Activated CD8-positive, alpha-beta memory T cell treated with anti-CD3 and anti-CD28 coated beads, Interleukin-2, amount 10 ng/mL, durations not matched to agents 7 days and 5 days (primary cell): Measurements from ENCODE around the gene GLP2R. TPM values are rescaled to one million over a fixed set of nuclear protein-coding genes. Genes with fewer than 3 reads are reported as not detected.

ENCODE experiments used
- ATAC-seq: fragments of 150-1000 bp; cut with Tn5 transposase; one replicate; pipeline ENCODE4 v1.10.0; 2021; ENCODE audit warnings: moderate library complexity
- CTCF ChIA-PET: fragments of 350-600 bp; sonication (Branson Sonifier 250); formaldehyde crosslinking; loops from one replicate; lab custom pipeline; 2021; ENCODE audit warnings: antibody characterized with exemption; lab: Charles Lee
- DNase-seq: peaks from one replicate; pipeline ENCODE4 v3.0.0-alpha.2; 2020
- H3K27ac Mint-ChIP-seq: one replicate; pipeline ENCODE4 v1.8.0; 2021; ENCODE audit warnings: mild to moderate bottlenecking, mixed read lengths
- H3K27me3 Mint-ChIP-seq: one replicate; pipeline ENCODE4 v1.8.0; 2021; ENCODE audit warnings: mixed read lengths
- H3K36me3 Mint-ChIP-seq: one replicate; pipeline ENCODE4 v1.8.0; 2021; ENCODE audit warnings: mild to moderate bottlenecking, mixed read lengths
- H3K4me1 Mint-ChIP-seq: one replicate; pipeline ENCODE4 v1.8.0; 2021; ENCODE audit warnings: mixed read lengths
- H3K4me3 Mint-ChIP-seq: one replicate; pipeline ENCODE4 v1.8.0; 2021; ENCODE audit warnings: mild to moderate bottlenecking, moderate library complexity, mixed read lengths
- H3K9me3 Mint-ChIP-seq: one replicate; pipeline ENCODE4 v1.8.0; 2022; ENCODE audit warnings: low read depth, mixed read lengths
- total RNA-seq, 2 experiments: library from RNA; stranded (reverse); gene quantifications; one replicate each; pipeline ENCODE4 v1.2.3, GENCODE V29; 2021

The GLP2R gene
- total RNA-seq, 2 experiments from 2014 or later, result not detected

DNA sequence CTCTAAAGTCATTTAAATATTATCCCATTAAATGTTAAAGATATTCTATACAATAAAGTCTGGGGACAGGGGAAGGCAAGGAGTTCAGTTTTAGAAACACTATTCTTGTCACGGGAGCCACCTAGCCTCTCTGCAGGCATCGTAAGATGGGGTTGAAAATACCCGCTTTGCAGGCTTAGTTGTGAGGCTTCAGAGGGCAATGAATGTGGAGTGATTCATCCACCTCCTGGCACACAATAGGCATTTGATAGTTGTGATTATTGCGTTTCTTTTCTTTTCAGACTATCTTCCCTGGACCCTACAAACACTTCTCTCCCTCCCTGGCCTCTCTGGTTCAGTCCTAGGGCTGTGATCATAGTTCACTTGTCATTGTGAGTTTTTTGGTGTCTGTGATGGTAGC, 19.6 kb downstream of the GLP2R start:
- Mint-ChIP-seq H3K36me3 (no peaks in the 10 kb centered on the region), H3K27ac (no peak overlapping the region), H3K4me3 (no peak overlapping the region), H3K27me3 (no peaks in the 10 kb centered on the region), H3K9me3 (no peaks in the 10 kb centered on the region), H3K4me1 (no peaks in the 10 kb centered on the region)
- no peak for DNase-seq
- CTCF ChIA-PET, result no interaction called here
- ATAC-seq, result no peak

DNA sequence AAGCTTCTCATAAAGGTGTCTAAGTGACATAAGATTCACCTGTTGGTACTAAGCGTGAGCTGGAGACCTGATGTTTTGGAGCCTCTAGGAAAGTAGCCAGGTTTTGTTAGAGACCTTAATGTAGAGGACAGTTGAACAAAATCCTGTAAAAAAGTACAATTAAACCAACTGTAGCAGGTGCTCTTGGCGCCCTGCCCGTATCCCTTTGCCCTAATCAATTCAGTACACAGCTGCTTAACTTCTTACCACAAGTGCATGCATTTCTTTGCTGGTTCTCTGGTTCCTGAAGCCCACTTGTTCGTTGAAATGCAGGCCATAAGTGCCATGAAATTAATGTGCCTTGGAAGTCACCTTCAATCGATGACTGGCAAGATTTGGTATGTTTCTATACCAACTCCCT, 24.4 kb downstream of the GLP2R start:
- DNase-seq (no peak), ATAC-seq (no peak)
- H3K36me3 Mint-ChIP-seq, result no peaks in the 10 kb centered on the region
- H3K4me3 Mint-ChIP-seq, result no peak overlapping the region
- no peak overlapping the region for H3K27ac Mint-ChIP-seq
- CTCF ChIA-PET, result interaction anchor here (0.6 kb wide), 1 partner anchor 129 kb away, joined by 4 read pairs; no protein-coding TSS in a partner anchor
- H3K27me3 Mint-ChIP-seq, result no peaks in the 10 kb centered on the region
- no peaks in the 10 kb centered on the region for H3K9me3 Mint-ChIP-seq
- H3K4me1 Mint-ChIP-seq, result no peaks in the 10 kb centered on the region

DNA sequence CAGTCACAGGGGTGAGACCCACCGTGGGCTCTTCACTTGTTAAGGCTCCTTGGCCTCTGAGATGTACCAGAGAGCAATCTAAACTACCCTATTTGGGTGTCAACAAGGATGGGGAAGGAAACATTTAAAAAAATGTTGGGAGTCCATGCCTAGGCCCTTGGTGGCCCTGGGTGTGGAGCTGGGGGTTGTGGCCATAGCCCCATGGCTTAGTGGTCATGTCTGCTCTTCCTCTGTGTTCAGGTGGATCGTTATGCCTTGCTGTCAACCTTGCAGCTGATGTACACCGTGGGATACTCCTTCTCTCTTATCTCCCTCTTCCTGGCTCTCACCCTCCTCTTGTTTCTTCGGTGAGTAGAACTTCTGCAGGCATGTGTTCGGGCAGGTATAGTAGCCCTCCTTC, 28.5 kb downstream of the GLP2R start:
- H3K27ac Mint-ChIP-seq, result no peak overlapping the region
- no peaks in the 10 kb centered on the region for H3K9me3 Mint-ChIP-seq

DNA sequence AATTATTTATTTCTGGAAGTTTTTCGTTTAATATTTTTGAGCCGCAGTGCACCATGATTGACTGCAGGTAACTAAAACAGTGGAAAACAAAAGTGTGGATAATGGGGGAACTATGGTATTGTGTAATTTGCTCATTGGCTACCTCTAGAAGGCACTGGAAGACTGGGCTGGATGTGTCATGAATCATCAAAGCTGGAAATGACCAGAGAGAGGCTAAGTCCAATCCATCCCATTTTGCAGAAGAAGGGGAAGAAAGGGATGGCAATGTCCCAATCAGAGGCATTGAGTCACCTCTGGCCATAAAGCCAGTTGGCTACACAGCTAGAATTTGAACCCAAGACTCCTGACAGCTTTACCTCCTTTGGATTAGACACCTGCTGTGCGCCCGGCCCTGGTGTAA, 29.3 kb downstream of the GLP2R start:
- DNase-seq, result no peak
- CTCF ChIA-PET, result no interaction called here
- no peaks in the 10 kb centered on the region for H3K4me1 Mint-ChIP-seq
- H3K9me3 Mint-ChIP-seq, result no peaks in the 10 kb centered on the region
- no peak overlapping the region for H3K4me3 Mint-ChIP-seq
- ATAC-seq, result no peak
- no peaks in the 10 kb centered on the region for H3K36me3 Mint-ChIP-seq
- no peaks in the 10 kb centered on the region for H3K27me3 Mint-ChIP-seq
- H3K27ac Mint-ChIP-seq, result no peak overlapping the region

More for the DNA sequence above, 28.5 kb downstream of the GLP2R start:
- Mint-ChIP-seq H3K4me1 (no peaks in the 10 kb centered on the region), H3K36me3 (no peaks in the 10 kb centered on the region), H3K27me3 (no peaks in the 10 kb centered on the region), H3K4me3 (no peak overlapping the region)
- CTCF ChIA-PET, result no interaction called here
- no peak for DNase-seq
- no peak for ATAC-seq

DNA sequence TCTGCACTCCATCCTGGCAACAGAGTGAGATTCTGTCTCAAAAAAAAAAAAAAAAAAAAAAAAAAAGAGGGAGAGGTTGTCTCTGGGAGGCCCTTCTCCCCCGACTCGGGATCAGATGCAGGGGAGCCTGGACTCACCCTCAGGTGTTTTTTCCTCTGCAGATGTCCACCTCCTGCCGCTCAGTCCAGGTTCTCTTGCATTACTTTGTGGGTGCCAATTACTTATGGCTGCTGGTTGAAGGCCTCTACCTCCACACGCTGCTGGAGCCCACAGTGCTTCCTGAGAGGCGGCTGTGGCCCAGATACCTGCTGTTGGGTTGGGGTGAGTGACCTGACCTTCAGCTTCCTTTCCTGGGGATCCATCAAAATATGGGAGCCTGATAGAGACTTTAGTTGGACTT, 34.1 kb downstream of the GLP2R start:
- no peak for DNase-seq
- Mint-ChIP-seq H3K4me1 (no peaks in the 10 kb centered on the region), H3K27me3 (no peaks in the 10 kb centered on the region), H3K9me3 (peaks cover under 1% of the 10 kb centered on the region), H3K27ac (no peak overlapping the region), H3K36me3 (no peaks in the 10 kb centered on the region), H3K4me3 (no peak overlapping the region)
- ATAC-seq, result no peak
- CTCF ChIA-PET, result no interaction called here

DNA sequence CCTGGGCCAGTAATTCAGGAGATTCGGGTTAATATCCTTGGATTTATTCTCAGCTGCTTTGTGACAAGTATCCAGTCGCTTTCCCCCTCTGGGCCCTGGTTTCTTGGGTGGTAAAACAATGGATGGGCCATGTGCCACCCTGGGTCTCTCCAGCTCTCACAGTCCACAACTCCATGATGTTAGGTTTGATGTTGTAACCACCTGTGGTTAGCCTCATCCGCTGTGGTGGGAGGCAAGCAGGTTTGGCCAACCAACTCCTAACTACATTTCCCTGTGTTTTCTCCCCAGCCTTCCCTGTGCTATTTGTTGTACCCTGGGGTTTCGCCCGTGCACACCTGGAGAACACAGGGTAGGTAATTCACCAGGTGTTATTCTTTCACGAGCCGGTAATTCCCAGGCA, 35.1 kb downstream of the GLP2R start:
- Mint-ChIP-seq H3K36me3 (no peaks in the 10 kb centered on the region), H3K4me1 (no peaks in the 10 kb centered on the region), H3K27me3 (no peaks in the 10 kb centered on the region), H3K27ac (no peak overlapping the region), H3K9me3 (peaks cover 2% of the 10 kb centered on the region), H3K4me3 (no peak overlapping the region)
- ATAC-seq, result no peak
- no peak for DNase-seq
- CTCF ChIA-PET, result no interaction called here

DNA sequence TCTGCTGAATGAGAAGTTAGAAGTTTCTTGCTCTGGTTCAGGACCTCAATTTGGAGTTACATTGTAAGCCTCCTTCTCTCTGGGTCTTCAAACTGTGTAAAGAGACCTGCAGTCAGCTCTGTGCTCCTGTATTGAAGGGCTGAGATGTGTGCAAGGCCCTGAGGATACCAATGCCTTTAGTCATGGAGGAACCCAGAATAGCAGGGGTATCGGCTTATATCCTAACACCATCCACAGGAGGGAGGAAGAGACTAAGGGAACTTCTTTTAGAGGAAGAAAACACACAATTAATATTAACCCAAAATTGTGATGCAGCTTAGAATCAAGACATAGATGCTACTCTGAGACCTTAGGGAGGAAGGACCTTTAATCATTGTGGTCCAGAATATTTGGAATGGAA, 36.5 kb downstream of the GLP2R start:
- Mint-ChIP-seq H3K9me3 (peaks cover 2% of the 10 kb centered on the region), H3K27ac (no peak overlapping the region), H3K4me3 (no peak overlapping the region), H3K36me3 (no peaks in the 10 kb centered on the region), H3K27me3 (no peaks in the 10 kb centered on the region), H3K4me1 (no peaks in the 10 kb centered on the region)
- CTCF ChIA-PET, result no interaction called here
- no peak for DNase-seq
- no peak for ATAC-seq

DNA sequence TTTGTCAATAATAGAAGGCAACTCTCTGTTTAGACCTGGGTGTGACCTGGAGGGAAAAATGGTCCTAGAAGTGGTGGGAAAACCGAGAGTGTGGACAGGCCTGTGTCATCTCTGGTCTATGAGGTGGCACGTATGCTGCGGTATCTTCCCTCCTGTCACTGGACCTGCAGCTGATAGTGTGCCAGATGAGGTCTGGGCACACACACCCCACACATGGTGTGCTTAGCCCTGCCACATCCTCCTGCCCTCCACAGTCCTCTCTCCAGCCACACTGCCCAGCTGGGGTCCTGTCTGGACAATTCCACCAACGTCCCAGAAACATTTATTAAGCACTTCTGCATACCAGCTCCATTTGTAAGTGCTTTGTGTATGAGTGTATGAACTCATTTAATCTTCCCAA, 37.2 kb downstream of the GLP2R start:
- Mint-ChIP-seq H3K27me3 (no peaks in the 10 kb centered on the region), H3K4me1 (no peaks in the 10 kb centered on the region), H3K27ac (no peak overlapping the region), H3K9me3 (peaks cover 2% of the 10 kb centered on the region), H3K36me3 (no peaks in the 10 kb centered on the region), H3K4me3 (no peak overlapping the region)
- CTCF ChIA-PET, result no interaction called here
- DNase-seq (no peak), ATAC-seq (no peak)

DNA sequence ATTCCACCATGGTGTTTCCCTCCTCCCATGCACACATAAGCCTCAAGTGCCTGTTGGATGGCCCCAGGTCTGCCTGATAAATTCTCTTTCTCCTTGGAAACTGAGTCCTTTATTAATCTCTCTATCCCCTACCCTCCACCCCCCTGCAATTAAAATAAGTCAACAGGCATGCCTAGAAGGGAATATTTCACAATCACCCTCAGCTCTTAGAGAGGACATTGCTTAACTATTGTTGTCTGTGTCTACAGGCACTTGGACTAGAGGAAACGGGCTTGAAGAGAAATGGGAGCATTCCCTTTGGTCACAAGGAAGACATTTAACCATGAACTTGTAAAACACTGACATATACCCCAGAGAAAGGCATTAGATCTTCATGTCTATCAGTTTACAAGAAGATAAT, 39.9 kb downstream of the GLP2R start:
- DNase-seq (no peak), ATAC-seq (no peak)
- Mint-ChIP-seq H3K27me3 (no peaks in the 10 kb centered on the region), H3K4me3 (no peak overlapping the region), H3K9me3 (peaks cover 2% of the 10 kb centered on the region), H3K27ac (no peak overlapping the region), H3K36me3 (no peaks in the 10 kb centered on the region), H3K4me1 (no peaks in the 10 kb centered on the region)
- CTCF ChIA-PET, result no interaction called here

DNA sequence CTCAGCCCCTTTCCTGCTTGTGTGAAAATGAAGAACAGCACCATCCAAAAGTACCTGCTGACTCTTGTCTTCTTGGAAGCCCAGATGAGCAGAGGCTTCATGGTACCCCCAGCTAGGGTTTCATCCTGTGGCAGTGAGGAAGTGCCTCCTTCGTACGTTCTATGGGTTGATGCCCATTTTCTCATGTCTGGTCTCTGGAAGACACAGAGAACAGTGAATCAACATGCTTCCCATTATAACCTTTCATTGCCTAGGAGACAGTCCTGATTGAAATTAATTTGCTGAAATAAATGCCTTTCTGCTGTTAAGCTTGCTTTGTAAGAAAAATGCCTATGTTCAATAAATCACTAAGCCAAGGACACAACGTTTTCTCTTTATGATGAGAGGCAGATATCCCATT, 42.8 kb downstream of the GLP2R start:
- no peaks in the 10 kb centered on the region for H3K36me3 Mint-ChIP-seq
- CTCF ChIA-PET, result no interaction called here
- H3K27me3 Mint-ChIP-seq, result no peaks in the 10 kb centered on the region
- no peak overlapping the region for H3K27ac Mint-ChIP-seq
- DNase-seq (no peak), ATAC-seq (no peak)
- no peaks in the 10 kb centered on the region for H3K4me1 Mint-ChIP-seq
- H3K4me3 Mint-ChIP-seq, result no peak overlapping the region
- H3K9me3 Mint-ChIP-seq, result peaks cover 2% of the 10 kb centered on the region

DNA sequence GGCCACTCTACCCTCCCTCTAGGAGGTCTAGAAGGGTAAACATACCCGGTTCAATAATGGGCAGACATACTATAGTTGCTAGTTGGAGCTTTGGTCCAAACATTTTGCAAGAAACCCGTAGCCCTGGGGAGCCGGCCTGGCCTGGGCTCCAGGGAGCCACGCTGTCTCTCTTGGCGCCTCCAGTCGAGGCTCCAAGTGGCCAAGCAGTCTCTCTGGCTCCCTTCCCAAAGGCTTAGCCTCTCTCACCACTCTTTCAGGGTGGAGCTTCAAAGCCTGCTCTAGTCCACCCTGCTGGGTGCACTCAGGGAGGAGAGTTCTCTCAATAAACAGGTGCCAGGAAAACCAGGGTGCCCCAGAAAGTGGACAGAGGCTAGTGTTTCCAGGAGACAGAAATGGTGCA, 47.1 kb downstream of the GLP2R start:
- no peak for ATAC-seq
- Mint-ChIP-seq H3K36me3 (no peaks in the 10 kb centered on the region), H3K27me3 (no peaks in the 10 kb centered on the region), H3K27ac (no peak overlapping the region), H3K4me3 (no peak overlapping the region), H3K4me1 (no peaks in the 10 kb centered on the region), H3K9me3 (no peaks in the 10 kb centered on the region)
- DNase-seq, result no peak
- CTCF ChIA-PET, result no interaction called here

DNA sequence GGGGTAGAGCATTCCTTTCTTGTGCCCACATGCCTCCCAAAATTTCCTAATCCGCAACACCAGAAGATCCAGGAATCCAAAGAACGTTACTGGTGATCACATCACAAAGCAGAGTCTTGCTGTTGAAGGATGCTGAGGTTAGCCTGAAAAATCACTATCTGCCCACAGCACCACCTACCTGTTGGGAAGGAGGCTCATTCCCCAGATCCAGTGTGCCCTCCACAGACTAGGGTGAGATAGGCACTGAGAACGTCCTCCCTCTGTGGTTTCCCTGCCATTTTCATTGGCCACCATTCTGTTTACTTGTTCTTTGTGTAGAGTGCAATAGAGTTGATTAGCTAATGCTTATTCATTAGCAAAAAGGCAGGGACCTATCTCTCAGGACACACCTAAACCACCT, 49.0 kb downstream of the GLP2R start:
- no peaks in the 10 kb centered on the region for H3K27me3 Mint-ChIP-seq
- DNase-seq, result no peak
- H3K36me3 Mint-ChIP-seq, result no peaks in the 10 kb centered on the region

DNA sequence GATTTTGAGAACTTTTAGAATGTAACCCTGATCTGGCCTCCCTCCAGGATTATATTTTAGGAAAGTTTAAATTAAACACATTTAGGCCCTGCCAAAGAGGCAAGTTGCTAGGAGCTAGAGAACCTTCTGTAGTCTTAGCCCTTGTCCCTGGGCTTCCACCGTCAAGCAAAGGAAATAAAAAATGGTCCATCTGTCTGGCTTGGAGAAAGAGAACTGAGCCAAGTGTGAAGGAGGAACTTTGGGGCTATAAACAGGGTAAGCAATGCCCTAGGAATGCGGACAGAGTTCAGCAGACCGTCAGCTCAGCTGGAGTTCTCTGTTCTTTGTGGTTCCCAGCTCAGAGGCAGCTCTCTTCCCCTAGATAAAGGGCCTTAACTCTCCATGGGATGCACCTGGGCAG, 49.7 kb downstream of the GLP2R start:
- no peak for DNase-seq
- CTCF ChIA-PET, result no interaction called here
- no peak for ATAC-seq
- Mint-ChIP-seq H3K27me3 (no peaks in the 10 kb centered on the region), H3K4me1 (no peaks in the 10 kb centered on the region), H3K27ac (no peak overlapping the region), H3K4me3 (no peak overlapping the region), H3K36me3 (no peaks in the 10 kb centered on the region), H3K9me3 (no peaks in the 10 kb centered on the region)

More for the DNA sequence above, 49.0 kb downstream of the GLP2R start:
- Mint-ChIP-seq H3K4me3 (no peak overlapping the region), H3K4me1 (no peaks in the 10 kb centered on the region), H3K27ac (no peak overlapping the region), H3K9me3 (no peaks in the 10 kb centered on the region)
- ATAC-seq, result no peak
- CTCF ChIA-PET, result no interaction called here

DNA sequence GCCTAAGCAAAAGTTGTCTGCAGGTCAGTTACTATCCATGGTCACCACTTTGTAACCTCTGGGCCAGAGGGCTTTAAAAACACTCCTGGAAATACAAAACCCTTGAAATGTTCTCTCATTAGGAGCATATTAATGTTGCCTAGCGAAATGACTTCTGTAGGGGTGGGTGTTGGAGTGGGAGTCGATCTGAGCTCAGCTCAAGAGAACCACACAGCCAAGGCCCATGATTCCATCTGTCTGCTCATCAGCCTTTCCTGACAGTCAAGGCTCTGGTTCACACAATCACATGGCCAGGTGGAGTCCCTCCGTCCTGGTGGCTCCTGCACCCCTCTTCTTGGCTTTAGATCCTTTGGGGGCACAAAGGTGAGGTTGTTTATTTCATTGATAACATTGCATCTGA, 52.6 kb downstream of the GLP2R start:
- CTCF ChIA-PET, result interaction anchor here (1.2 kb wide), 1 partner anchor 10 kb away, joined by 3 read pairs; no protein-coding TSS in a partner anchor
- Mint-ChIP-seq H3K4me3 (no peak overlapping the region), H3K27ac (no peak overlapping the region)

More for the DNA sequence above, 52.6 kb downstream of the GLP2R start:
- ATAC-seq (no peak), DNase-seq (no peak)
- no peaks in the 10 kb centered on the region for H3K4me1 Mint-ChIP-seq
- peaks cover 7% of the 10 kb centered on the region for H3K9me3 Mint-ChIP-seq
- no peaks in the 10 kb centered on the region for H3K27me3 Mint-ChIP-seq
- no peaks in the 10 kb centered on the region for H3K36me3 Mint-ChIP-seq
